ENCODE data around the gene NBDY.

The NBDY gene

DNA sequence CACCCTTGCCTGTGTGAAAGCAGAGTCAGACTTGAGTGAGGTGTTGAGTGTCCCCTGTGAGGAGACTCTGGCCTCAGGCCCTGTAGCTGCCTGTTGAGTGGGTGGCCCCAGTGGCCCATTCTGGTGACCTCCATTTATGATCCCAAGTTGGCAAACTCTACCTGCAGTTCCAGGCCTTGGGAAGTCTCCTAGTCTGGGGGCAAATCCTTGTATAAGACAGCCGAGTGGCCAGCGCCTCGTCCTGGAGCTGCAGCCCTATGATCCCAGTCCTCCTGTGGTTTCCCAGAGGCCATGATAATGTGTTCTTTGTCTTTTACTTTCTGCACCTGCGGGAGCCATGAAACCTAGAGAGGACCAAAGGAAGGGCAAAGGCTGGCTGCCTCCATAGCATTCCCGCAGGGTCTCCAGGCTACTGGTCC lies 58.7 kb downstream of the NBDY start:
- no peak for DNase-seq

DNA sequence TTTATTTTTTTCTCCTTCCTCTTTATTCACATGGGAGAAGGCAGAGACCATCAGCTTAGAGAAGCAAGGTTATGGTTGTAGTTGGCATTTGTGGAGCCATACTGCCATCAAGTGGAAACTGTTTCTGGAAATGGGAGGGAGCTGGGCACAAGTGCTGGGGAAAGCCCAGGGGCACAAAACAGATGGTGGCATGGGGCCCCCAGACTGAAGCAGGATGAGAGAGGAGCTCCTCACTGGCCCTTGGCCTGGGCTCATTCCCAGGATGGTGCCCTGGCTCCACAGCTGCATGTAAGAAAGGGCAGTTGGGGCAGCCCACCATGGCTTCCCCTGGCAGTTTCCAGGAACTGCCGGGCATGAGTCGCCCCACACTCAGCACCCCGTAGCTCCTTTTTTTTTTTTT lies 59.2 kb downstream of the NBDY start:
- DNase-seq: no peak

GRCh38 chrX:56788717-56789122 lies 59.7 kb downstream of the NBDY start:
- no peak for DNase-seq

- no peak for DNase-seq
These were observed 60.6 kb downstream of the NBDY start for GRCh38 chrX:56789518-56790070.

GRCh38 chrX:56790778-56791177 lies 61.7 kb downstream of the NBDY start:
- no peak for DNase-seq

DNA sequence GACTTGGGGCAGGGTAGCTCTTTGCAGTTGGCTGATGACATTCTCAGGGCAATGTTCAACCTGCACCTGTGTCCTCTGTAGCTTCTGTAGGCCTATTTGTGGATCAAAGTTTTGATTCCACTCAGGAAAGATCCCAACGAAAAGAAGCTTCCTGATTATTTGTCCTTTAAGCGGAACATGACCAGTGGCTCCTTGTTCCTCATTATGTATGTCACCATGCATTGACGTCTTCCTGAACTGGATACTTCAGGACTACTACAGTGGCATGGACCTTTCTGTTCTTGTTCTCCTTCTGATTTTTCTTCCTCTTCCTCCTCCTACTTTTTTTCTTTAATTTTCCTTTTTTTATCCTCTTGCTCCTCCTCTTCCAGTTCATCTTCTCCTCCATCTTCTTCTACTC lies 62.4 kb downstream of the NBDY start:
- no peak for DNase-seq

DNA sequence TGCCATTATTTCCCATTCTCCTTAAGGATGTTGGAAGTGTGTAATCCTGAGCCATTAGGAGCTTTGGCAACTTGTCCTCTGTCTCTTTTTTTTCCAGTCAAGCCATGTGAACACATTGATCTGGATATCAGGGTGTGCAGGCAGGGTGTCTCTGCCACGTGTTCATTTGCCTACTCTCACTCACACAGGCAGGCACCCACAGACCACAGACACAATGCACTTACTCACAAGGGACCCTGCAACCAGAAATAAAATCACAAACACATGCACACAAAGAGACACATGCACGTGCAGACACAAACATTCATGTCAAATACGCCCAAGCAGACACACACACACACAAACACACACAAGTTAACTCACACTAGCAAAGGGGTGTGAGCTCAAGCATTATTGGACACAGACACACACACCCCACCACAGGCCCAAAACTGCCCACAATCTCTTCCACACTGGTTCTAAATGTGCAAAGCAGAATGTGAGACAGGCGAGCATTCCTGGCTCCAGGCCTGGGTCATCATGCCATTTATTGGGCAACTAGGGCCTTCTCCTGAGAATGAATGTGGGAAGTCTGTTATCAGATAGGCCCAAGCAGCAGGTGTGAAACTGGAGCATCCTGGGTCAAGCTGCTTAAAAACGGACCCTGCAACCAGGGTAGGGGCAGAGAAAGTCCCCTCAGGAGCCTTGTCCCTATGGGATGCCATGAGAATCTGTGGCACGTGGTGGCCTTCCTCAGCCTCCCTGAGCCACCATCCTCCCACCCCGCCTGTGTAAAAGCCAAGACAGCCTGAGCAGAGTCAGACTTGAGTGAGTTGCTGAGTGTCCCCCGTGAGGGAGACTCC lies 63.4 kb downstream of the NBDY start:
- DNase-seq: no peak

DNA sequence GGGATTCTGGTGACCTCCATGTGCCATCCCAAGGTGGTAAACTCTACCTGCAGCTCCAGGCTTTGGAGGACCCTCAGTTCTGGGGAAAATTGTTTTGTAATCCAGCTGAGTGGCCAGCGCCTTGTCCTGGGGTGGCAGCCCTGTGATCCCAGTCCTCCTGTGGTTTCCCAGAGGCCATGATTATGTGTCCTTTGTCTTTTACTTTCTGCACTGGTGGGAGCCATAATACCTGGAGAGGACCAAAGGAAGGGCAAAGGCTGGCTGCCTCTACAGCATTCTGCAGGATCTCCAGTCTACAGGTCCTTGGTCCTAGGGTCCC lies 64.0 kb downstream of the NBDY start:
- no peak for DNase-seq

GRCh38 chrX:56793521-56794320 lies 64.7 kb downstream of the NBDY start:
- no peak for DNase-seq

GRCh38 chrX:56794404-56795230 lies 65.6 kb downstream of the NBDY start:
- no peak for DNase-seq

GRCh38 chrX:56795309-56795868 lies 66.3 kb downstream of the NBDY start:
- DNase-seq: no peak

GRCh38 chrX:56796641-56797395 lies 67.8 kb downstream of the NBDY start:
- no peak for DNase-seq

GRCh38 chrX:56797574-56798338 lies 68.7 kb downstream of the NBDY start:
- no peak for DNase-seq

DNA sequence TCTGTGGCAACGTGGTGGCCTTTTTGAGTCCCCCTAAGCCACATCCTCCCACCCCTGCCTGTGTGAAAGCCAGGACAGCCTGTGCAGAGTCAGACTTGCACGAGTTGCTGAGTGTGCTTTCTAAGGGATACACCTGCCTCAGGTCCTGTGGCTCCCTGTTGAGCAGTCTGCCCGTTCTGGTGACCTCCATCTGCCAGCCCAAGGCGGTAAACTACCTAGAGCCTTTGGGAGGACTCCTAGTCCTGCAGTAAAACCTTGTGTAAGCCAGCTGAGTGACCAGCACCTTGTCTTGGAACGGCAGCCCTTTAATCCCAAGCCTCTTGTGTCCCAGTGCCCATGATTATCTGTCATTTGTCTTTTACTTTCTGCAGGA lies 69.3 kb downstream of the NBDY start:
- no peak for DNase-seq

DNA sequence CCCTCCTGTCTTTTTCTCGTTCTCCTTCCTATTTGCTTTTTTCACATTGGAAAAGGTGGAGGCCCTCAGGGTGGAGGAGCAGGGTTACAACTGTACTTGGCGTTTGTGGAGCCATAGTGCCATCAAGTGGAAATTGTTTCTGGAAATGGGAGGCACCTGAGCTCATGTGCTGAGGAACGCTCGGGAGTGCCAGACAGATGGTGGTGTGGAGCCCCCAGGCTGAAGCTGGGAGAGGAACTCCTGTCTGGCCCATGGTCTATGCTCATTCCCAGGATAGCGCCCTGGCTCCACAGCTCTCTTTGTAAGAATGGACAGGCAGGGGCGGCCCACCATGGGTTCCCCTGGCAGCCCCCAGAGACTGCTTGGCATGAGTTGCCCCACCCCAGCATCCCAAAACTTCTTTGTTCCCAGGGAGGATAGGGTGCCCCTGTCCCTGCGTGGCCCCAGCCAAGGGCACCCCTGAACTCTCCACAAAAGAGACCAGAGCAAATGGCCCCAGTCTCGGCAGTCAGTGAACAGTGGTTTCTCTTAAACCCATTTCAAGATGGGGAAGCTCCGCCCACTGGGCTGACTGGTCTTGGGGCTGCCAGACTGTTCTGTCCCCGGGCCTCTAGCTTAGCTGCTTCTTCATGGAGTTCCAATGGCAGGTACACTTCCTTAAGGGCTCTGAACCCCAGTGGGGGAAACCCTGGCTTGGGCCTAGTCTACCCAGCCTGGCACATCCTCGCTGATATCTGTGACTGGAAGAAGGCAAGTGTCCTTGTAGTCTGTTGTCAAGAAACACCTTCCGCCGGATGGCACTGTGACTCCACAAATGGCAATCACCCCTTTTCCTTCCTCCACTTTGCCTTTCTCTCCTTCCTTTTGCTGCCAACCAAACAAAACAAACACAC lies 70.1 kb downstream of the NBDY start:
- DNase-seq: no peak

- DNase-seq: no peak
These were observed 71.3 kb downstream of the NBDY start for GRCh38 chrX:56800307-56800706.

DNA sequence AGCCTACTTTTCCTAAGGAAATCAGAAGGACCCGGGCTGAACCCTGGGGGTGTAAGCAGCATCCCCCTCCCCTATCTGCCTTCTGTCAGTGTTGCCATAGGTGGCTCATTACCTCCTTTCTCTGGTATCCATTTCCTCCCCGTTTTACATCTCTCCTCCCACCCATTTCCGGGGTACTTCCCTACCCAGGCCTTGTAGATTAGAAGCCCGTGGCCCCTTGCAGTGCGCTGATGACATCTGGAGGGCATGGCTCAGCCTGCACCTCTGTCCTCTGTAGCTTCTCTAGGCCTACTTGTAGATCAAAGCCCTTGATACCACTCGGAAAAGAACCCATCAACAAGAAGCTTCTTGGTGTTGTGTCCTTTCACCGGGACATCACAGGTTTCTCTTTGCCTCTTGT lies 71.8 kb downstream of the NBDY start:
- DNase-seq: peak; percentile 39

- no peak for DNase-seq
These were observed 73.4 kb downstream of the NBDY start for GRCh38 chrX:56802428-56802827.

DNA sequence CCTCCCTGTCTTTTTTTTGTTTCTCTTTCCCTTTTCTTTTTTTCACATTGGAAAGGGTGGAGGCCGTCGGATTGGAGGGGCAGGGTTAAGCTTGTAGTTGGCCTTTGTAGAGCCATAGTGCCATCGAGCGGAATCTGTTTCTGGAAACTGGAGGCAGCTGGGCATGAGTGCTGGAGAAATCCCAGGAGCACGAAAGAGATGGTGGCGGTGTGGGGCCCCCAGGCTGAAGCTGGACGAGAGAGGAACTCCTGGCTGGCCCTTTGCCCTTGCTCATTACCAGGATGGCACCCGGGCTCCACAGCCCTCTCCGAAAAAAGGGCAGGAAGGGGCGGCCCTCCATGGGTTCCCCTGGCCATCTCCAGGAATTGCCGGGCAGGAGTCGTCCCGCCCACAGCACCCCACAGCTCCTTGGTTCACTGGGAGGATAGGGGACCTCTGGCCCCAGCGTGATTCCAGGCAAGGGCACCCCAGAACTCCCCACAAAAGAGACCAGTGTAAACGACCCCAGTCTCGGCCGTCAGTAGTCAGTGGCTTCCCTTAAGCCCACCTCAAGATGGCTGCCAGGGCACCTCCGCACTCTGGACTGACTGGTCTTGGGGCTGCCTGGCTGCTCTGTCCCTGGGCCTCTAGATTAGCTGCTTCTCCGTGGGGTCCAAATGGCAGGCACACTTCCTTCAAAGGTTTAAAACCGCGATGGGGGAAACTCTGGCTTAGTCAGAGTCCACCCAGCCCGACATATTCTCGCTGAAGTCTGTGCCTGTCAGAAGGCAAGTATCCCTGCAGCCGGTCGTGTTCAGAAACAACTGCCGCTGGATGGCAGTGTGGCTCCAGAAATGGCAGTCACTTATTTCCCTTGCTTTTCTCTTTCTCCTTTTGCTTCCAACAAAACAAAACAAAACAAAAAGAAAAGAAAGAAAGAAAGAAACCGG lies 74.1 kb downstream of the NBDY start:
- DNase-seq: peak; percentile 60
